Body of pancreas (tissue), 4 donors: Measurements from ENCODE around the gene THSD7A.

Experiments used
- POLR2A ChIP-seq, 3 donors: fragments of 450-650 bp; IDR thresholded peaks; one replicate each; pipeline ENCODE4 v1.6.1; 2016; ENCODE audit warnings: antibody characterized with exemption in 3 of 3, mild to moderate bottlenecking in 2 of 3
- TF ChIP-seq, protein P1 (sequence below), 7 experiments: fragments of 450-650 bp in 4 of 7; fragments of 200-600 bp in 3 of 7; sonication (generic) in 3 of 7; IDR thresholded peaks; one replicate each; pipeline ENCODE4 v1.5.1; 2016 to 2019; ENCODE audit warnings: antibody characterized with exemption in 7 of 7

DNA sequence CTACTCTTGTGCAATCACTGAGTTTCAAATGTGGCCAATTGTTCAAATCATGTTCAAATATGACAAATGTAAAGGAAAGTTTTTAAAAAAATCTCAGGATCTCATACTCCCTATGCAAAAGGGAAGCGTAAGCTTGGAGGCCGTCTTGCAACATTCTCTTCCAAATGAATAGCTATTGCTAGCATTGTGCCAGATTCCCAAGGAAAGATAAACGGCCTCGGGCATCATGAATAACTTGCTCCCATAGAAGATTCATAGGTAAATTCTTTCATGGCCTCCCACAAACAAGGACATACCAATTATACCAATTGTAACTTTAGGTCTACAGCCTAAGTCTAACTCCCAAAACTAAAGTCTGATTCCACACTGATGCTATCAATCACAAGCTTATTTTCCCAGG lies 416.9 kb downstream of the THSD7A start:
- TF ChIP-seq POLR2A (IDR thresholded peaks at IDR 0.05), result no peak
- TF ChIP-seq, protein P1, sequence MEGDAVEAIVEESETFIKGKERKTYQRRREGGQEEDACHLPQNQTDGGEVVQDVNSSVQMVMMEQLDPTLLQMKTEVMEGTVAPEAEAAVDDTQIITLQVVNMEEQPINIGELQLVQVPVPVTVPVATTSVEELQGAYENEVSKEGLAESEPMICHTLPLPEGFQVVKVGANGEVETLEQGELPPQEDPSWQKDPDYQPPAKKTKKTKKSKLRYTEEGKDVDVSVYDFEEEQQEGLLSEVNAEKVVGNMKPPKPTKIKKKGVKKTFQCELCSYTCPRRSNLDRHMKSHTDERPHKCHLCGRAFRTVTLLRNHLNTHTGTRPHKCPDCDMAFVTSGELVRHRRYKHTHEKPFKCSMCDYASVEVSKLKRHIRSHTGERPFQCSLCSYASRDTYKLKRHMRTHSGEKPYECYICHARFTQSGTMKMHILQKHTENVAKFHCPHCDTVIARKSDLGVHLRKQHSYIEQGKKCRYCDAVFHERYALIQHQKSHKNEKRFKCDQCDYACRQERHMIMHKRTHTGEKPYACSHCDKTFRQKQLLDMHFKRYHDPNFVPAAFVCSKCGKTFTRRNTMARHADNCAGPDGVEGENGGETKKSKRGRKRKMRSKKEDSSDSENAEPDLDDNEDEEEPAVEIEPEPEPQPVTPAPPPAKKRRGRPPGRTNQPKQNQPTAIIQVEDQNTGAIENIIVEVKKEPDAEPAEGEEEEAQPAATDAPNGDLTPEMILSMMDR (IDR thresholded peaks at IDR 0.05), result no peak
